Pons (tissue), 1 donor: Measurements from ENCODE around the gene TMEM222.
A peak's percentile ranks its signal among the peaks of the same experiment; 100 is the strongest.

Experiments used
- DNase-seq: peaks from one replicate; pipeline ENCODE4 v3.0.0-alpha.2; 2016; ENCODE audit warnings: low spot score

Gene TMEM222

GRCh38 chr1:27342391-27342777, 20.4 kb downstream of the TMEM222 start:
- DNase-seq: no peak

GRCh38 chr1:27342778-27343638, 21.0 kb downstream of the TMEM222 start:
- no peak for DNase-seq

GRCh38 chr1:27343639-27344025, 21.7 kb downstream of the TMEM222 start:
- no peak for DNase-seq

- DNase-seq: no peak
Measured at GRCh38 chr1:27345272-27345671, 23.3 kb downstream of the TMEM222 start.

- no peak for DNase-seq
Measured at GRCh38 chr1:27346357-27346756, 24.4 kb downstream of the TMEM222 start.

- DNase-seq: no peak
Measured at GRCh38 chr1:27346991-27347624, 25.1 kb downstream of the TMEM222 start.

GRCh38 chr1:27348861-27349783, 27.2 kb downstream of the TMEM222 start:
- DNase-seq: no peak

GRCh38 chr1:27349784-27350662, 28.1 kb downstream of the TMEM222 start:
- DNase-seq: no peak

GRCh38 chr1:27350663-27351540, 28.9 kb downstream of the TMEM222 start:
- no peak for DNase-seq

GRCh38 chr1:27351541-27352107, 29.7 kb downstream of the TMEM222 start:
- DNase-seq: no peak

- no peak for DNase-seq
Measured at GRCh38 chr1:27353166-27353565, 31.2 kb downstream of the TMEM222 start.

GRCh38 chr1:27353629-27354028, 31.7 kb downstream of the TMEM222 start:
- no peak for DNase-seq

GRCh38 chr1:27355683-27356082, 33.7 kb downstream of the TMEM222 start:
- no peak for DNase-seq

- no peak for DNase-seq
Measured at GRCh38 chr1:27356277-27356618, 34.3 kb downstream of the TMEM222 start.

GRCh38 chr1:27356619-27357280, 34.8 kb downstream of the TMEM222 start:
- DNase-seq: no peak

- peak; percentile 11 for DNase-seq
Measured at GRCh38 chr1:27357281-27358037, 35.5 kb downstream of the TMEM222 start.

- no peak for DNase-seq
Measured at GRCh38 chr1:27358038-27358927, 36.3 kb downstream of the TMEM222 start.

GRCh38 chr1:27358928-27359313, 37.0 kb downstream of the TMEM222 start:
- no peak for DNase-seq
